GM19463 (cell line): ENCODE results near the gene CSH2.
"Not testable (repeated sequence)": the region's sequence is repeated elsewhere in the genome, so short reads cannot be mapped to it uniquely, and the experiment has no call there.

Experiments
- ATAC-seq: cut with Tn5 transposase; IDR thresholded peaks from one replicate; pipeline ENCODE4 v1.9.1; 2021; ENCODE audit warnings: mild to moderate bottlenecking, moderate library complexity; ENCODE audit not compliant: unreplicated experiment

Gene CSH2

DNA sequence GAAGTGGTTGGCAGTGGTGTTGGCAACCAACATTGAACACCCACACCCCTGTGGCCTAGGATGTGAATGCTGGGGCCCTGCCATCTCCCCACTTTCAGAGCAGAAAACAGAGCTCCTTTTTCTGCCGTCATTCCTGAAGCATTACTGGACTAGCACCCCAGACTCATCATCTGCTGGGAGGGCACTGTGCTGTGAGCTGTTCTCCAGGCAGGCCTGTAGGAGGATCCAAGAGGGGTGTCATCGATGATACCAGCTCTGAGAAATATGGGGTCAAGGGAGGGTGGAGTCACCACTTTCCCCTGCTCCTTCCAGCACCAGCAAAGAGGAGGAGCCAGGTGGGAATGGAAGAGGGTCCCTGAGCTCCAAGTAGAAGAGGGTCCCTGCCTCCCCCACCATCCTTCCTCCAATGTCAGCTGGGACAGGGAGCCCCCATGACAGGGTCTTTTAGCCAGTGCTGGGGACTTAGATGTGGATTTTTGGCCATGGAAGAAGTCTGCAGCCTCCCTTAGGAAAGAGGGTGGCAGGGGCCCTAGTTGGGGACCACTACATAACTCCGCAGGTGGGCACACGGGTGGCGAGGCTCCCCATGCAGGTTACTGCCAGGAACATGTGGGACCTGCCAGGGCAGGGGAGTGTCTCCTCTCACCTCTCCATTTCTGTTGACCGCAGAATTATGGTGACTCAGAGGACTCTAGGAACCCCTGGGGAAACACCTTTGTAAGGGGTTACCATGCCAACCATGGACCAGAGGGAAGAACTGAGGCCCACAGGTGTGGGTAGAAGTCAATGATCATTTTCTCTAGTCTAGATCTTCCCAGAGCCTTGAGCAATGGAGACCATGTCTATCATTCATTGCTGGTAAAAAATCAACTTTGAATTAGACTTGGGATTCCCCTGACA, 25.7 kb upstream of the CSH2 start:
- peak; percentile 60 for ATAC-seq

DNA sequence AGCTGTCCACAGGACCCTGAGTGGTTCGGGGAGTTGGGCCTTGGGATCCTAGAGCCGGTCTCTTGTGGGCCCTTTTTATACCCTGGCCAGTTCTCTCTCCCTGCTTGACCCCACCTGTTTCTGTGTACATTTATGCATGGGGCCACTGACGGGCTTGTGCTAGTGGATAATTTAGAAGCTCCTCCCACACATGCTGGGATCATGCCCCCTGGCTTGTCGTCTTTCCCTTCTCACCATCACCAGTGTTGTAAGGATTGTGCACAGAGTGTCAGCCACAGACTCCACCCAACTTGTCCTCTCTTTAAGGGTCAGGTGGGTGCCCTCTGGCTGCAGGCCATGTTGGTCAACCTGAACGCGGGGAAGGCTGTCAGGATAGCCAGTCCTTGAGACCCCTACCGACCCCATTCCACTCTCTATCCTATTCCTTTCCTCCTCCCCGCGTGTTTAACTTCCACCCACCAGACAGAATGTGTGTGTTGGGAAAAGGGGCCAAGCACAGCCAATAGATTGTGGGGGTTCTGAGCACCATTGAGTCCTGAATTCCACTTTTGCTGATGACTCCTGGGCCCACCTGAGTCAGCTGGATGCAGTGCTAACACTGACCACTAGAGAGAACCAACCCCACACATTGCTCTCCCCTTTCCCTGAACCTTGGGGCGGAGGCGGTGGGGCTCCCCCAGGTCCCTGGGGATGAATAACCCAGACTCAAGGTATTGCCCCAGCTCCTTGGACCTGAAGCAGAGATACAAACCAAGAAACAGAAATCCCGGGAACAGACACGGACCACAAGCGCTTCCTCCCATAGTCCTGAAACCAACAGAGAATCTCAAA, 23.3 kb upstream of the CSH2 start, which contains the start of gene CSH1:
Gene CSH1 (minus strand): TSS at position 51 of the 831 bp plus-strand sequence. CDS start 63 bp downstream, outside the sequence.
- ATAC-seq = peak; percentile 51

DNA sequence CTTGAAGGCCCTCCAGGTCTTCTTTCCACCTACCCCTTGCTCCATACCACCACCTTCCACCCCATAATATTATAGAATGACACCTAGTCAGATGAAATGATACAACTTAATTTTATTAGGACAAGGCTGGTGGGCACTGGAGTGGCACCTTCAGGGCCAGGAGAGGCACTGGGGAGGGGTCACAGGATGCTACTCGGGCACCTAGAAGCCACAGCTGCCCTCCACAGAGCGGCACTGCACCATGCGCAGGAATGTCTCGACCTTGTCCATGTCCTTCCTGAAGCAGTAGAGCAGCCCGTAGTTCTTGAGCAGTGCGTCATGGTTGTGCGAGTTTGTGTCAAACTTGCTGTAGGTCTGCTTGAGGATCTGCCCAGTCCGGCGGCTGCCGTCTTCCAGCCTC, 21.3 kb upstream of the CSH2 start:
- ATAC-seq = not testable (repeated sequence)

DNA sequence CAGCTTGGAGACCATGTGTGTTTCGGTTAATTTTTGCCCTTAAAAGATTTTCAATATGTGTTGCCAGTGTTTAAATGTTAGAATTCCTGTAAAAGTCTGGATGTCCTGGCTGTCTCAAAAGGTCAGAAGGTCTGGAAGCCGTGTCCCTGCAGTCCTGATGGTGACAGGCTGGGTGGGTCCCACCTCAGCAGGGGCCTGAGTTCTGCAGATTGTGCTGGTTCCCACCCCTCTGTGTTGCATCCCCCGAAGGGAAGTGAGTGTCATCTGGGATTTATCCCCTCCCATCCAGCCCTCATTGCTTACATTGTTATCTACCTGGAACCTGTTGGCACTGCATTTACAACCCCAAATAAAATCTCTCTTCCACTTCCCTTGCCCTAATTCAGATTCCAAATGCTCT, 20.5 kb upstream of the CSH2 start:
- not testable (repeated sequence) for ATAC-seq

DNA sequence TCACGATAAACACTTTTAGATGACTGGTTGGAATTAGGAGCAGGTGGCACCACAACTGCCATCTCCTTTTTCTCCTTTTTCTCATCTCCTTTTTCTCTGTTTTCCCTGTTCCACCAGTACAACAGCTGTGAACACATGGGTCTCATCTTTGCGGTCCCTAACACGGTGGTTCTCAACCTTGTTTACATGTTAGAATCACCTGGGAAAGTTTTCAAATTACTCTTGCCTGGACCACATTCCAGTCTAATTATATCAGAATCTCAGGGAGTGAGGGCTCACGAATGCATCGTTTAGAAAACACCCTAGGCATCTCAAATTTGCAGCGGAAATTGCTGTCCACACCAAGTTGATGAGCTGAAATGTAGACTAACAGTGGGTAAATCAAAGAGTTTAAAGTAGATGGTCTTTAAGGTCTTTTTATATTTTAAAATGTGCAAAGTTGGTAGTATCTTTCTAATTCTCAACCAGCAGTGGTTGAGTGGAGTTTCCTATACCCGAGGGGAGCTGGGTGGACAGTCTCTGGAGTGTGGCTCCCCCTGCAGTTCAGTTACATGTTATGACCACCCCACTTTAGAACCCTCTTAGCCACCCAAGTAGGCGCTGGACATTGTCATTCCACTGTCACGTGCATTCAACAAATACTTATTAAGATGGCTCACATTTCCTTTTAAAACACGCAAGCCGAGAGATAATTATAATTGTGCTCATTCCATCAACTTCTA, 19.0 kb upstream of the CSH2 start:
- ATAC-seq = not testable (repeated sequence)

DNA sequence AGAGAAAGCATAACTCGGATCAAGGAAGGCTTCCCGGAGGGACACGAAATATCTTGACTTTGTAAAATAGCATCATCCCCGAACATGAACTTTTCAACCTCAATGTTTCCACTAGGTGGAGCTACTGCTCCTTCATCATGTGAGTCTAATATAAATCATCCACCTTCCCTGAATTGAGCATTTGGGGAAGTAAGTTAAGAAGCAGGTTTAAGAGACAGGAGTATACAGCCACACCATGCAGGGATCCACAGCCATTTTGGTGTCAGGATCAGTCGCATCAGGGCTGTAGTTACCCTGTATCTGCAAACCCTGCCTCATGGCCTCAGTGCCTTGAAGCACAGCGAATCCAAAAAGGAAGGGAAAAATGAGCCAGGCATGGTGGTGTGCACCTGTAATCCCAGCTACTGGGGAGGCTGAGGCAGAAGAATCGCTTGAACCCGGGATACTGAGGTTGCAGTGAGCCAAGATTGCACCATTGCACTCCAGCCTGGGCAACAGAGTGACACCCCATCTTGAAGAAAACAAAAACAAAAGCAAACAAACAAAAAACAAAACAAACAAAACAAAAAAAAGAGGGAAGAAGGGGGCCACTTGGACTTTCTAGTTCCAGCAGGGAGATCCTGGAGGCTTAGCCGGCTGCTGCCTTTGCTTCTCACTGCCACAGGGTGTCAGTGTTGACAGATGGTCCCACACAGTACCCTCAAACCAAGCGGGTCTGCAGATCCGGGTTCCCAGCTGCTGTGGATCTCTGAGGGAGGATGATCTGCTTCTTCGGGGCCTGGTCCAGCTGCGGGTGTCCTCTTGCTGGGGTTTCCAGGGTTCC, 15.8 kb upstream of the CSH2 start:
- not testable (repeated sequence) for ATAC-seq

DNA sequence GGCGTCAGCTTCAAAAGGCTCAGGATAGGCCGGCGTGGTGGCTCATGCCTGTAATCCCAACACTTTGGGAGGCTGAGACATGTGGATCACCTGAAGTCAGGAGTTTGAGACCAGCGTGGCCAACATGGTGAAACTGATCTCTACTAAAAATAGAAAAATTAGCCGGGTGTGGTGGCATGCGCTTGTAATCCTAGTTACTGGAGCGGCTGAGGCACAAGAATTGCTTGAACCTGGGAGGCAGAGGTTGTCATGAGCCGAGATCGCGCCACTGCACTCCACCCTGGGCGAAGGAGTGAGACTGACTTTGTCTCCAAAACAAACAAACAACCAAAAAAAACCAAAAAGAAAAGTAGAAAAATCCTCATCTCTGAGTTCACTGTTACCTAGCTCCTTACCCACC, 11.6 kb upstream of the CSH2 start:
- ATAC-seq = not testable (repeated sequence)

DNA sequence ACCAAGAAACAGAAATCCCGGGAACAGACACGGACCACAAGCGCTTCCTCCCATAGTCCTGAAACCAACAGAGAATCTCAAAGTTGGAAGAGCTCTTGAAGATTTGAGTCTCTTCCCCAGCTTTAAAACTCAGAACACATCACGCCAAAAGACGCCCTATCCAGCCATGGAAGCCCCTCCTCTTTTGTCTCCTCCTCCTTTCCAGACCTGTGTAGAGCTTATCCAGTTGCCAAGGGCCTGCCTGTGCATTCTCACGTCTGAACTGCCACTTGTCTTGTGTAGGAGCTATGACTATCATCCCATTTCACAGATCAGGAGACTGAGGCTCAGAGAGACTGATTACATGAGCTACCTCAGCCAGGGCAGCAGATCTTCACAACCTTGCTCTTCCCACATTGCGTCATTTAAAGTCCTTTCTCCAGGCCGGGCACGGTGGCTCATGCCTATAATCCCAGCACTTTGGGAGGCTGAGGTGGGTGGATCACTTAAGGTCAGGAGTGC, 9.2 kb upstream of the CSH2 start:
- ATAC-seq = not testable (repeated sequence)

DNA sequence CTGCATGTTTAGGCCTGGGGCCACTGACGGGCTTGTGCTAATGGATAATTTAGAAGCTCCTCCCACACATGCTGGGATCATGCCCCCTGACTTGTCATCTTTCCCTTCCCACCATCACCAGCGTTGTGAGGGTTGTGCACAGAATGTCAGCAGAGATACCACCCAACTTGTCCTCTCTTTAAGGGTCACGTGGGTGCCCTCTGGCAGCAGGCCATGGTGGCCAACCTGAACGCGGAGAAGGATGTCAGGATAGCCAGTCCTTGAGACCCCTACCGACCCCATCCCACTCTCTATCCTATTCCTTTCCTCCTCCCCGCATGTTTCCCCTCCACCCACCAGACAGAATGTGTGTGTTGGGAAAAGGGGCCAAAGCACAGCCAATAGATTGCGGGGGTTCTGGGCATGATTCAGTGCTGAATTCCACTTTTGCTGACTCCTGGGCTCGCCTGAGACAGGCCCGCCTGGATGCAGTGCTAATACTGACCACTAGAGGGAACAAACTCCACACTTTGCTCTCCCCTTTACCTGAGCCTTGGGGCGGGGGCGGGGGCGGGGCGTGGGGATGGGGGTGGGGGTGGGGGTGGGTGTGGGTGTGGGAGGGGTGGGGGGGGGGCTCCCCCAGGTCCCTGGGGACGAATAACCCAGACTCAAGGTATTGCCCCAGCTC, 8.6 kb upstream of the CSH2 start, which contains the start of gene GH2:
Gene GH2 (minus strand): TSS at position 10 of the 667 bp plus-strand sequence. CDS start 143 bp downstream, outside the sequence.
- no peak for ATAC-seq

DNA sequence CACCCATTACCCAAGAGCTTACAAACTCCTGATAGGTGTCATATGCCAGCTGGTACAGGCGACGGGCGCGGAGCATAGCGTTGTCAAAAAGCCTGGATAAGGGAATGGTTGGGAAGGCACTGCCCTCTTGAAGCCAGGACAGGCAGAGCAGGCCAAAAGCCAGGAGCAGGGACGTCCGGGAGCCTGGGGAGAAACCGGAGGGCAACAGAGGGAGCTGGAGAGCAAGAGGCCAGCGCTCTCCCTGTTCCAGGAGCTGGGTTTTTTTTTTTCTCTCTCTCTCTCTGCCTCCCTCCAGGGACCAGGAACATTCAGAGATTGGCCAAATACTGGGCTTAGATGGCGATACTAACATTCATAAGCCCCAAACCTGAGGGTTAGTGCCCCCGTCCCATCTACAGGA, 7.9 kb upstream of the CSH2 start:
- ATAC-seq = not testable (repeated sequence)

DNA sequence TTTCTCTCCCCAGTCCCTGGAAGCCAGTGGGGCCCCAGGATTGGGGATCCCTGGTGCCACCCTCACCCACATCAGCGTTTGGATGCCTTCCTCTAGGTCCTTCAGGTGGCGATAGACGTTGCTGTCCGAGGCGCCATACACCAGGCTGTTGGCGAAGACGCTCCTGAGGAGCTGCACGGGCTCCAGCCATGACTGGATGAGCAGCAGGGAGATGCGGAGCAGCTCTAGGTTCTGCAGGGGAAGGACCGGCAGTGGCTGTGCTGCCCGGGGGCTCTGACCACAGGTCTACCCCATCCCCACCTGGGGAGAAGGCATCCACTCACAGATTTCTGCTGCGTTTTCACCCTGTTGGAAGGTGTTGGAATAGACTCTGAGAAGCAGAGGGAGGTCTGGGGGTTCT, 7.2 kb upstream of the CSH2 start:
- ATAC-seq = no peak

DNA sequence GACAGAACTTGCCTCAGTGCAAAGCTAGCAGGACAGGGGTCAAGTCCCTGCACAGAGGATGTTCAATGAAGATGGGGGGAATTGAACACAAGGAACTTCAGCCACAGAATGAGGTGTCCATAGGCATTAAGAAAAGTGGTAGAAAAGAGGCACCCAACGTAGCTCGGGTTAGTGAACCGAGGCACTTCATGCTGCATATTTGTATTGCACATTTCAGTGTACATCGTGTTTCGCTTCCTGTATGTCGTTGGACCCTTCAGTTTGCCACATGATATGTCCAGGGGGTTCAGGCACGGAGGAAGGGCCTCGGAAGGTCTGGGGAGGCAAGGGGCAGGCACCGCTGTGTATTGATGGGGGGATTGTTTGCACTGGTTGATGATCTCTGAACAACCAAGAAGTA, 4.9 kb upstream of the CSH2 start:
- ATAC-seq = not testable (repeated sequence)

DNA sequence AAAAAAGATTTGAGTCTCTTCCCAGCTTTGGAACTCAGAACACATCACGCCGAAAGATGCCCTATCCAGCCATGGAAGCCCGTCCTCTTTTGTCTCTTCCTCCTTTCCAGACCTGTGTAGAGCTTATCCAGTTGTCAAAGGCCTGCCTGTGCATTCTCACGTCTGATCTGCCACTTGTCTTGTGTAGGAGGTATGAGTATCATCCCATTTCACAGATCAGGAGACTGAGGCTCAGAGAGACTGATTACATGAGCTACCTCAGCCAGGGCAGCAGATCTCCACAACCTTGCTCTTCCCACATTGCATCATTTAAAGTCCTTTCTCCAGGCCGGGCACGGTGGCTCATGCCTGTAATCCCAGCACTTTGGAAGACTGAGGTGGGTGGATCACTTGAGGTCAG, 1.2 kb upstream of the CSH2 start:
- ATAC-seq = not testable (repeated sequence)

DNA sequence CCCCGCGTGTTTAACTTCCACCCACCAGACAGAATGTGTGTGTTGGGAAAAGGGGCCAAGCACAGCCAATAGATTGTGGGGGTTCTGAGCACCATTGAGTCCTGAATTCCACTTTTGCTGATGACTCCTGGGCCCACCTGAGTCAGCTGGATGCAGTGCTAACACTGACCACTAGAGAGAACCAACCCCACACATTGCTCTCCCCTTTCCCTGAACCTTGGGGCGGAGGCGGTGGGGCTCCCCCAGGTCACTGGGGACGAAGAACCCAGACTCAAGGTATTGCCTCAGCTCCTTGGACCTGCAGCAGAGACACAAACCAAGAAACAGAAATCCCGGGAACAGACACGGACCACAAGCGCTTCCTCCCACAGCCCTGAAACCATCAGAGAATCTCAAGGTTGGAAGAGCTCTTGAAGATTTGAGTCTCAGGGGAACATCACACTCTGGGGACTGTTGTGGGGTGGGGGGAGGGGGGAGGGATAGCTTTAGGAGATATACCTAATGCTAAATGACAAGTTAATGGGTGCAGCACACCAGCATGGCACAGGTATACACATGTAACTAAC, 667 bp upstream of the CSH2 start:
- ATAC-seq = not testable (repeated sequence)

DNA sequence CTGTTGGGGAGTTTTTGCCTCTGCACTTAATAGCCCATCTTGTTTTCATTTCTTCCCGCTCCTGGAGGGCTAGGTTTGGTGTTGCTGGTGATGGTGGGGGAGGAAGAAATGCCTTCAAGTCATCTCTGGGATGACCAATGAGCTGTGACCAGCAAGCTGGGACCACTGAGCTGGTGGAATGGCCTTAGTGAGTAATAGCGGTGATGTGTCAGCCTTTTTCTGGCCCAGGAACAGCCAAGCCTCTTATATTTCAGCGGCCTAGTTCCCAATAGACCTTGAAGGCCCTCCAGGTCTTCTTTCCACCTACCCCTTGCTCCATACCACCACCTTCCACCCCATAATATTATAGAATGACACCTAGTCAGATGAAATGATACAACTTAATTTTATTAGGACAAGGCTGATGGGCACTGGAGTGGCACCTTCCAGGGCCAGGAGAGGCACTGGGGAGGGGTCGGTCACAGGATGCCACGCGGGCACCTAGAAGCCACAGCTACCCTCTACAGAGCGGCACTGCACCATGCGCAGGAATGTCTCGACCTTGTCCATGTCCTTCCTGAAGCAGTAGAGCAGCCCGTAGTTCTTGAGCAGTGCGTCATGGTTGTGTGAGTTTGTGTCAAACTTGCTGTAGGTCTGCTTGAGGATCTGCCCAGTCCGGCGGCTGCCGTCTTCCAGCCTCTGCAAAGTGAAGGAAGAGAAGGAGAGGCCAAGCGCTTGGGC, 1.7 kb downstream of the CSH2 start:
- ATAC-seq = not testable (repeated sequence)

DNA sequence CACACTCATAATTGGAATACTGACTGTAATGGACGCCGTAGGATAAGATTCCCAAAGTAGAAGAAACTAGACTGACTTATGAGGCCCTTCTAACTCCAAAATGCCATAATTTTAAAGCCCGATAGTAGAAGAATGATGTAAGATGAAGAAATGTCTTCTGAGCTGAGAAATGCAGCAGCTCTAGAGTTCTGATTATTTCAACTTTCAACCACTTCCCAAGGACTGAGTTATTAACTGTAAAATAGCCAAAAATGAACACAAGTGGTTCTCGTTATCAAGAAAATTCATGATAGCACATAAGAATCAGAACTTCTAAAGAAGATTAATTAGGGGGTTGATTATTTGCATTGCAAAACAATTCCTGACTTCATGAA, 3.2 kb downstream of the CSH2 start:
- ATAC-seq = not testable (repeated sequence)

DNA sequence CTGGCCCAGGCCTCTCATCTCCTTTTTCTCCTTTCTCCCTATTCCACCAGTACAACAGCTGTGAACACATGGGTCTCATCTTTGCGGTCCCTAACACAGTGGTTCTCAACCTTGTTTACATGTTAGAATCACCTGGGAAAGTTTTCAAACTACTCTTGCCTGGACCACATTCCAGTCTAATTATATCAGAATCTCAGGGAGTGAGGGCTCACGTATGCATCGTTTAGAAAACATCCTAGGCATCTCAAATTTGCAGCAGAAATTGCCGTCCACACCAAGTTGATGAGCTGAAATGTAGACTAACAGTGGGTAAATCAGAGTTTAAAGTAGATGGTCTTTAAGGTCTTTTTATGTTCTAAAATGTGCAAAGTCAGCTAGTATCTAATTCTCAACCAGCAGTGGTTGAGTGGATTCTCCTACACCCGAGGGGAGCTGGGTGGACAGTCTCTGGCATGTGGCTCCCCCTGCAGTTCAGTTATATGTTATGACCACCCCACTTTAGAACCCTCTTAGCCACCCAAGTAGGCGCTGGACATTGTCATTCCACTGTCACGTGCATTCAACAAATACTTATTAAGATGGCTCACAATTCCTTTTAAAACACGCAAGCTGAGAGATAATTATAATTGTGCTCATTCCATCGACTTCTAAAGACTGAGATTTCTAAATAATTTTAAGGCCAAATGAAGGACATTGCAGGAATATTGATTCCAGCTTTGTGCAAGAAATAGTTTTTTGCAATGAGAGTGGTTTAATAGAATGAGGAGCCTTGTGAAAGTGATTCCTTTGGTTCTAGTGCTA, 3.8 kb downstream of the CSH2 start:
- not testable (repeated sequence) for ATAC-seq
